ENCODE data around the gene LTO1.

LTO1 gene

DNA sequence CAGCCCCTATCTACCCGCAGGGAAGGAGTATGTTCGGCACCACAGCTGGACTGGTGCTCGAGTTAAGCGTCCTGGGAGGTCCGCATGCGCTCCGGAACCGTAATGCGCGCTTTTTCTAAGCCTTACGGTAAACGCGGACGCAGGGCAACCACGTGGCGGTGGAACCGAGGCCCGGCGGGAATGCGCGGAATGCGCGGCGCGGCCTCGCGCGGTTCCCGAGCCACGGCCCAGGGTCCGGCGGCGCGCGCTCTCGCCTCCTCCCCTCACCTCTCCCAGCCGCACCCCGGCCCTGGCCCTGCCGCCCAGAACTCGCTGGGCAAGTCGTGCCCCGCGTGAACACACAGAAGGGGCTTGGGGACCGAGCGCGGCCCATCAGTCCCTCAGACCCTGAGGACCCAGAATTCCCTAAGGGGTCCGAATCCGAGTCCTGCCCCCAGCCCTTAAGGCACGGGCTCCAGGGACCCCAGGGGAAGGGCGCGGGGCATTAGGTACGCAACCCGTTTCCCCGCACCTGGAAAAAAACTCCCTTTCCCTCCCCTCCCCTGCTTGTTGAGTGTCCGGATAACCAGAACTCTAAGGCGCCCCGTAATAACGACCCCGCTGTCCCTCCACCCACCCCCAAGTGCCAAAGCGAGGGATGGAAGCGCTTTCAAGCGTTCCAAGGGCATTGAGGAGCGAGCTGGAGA, 38.5 kb downstream of the LTO1 start:
- H3K9ac ChIP-seq (ENCODE audit: low read length in 5 of 5), result peak overlapping the region in 4 of 5 donors; percentile 14 to 64 (median 51)
- no peaks in the 10 kb centered on the region for H3K36me3 ChIP-seq (ENCODE audit: control insufficient read depth in 5 of 5, insufficient read depth in 5 of 5, low read length in 5 of 5)
- no peaks in the 10 kb centered on the region for H3K9me3 ChIP-seq (ENCODE audit: control insufficient read depth in 5 of 5, low read length in 5 of 5)
- H3K27ac ChIP-seq (ENCODE audit: low read depth, low read length), result peak overlapping the region; percentile 16
- H3K4me1 ChIP-seq (ENCODE audit: control insufficient read depth in 5 of 5, insufficient read depth in 5 of 5, low read length in 5 of 5), result peaks cover 0 to 58% (median 49%) of the 10 kb centered on the region in 5 donors
- peak overlapping the region; percentile 49 to 69 (median 61) for H3K4me3 ChIP-seq (ENCODE audit: low read depth in 1 of 5, low read length in 5 of 5)
- H3K27me3 ChIP-seq (ENCODE audit: control insufficient read depth in 5 of 5, insufficient read depth in 4 of 5, low read length in 5 of 5), result peaks cover 0 to 19% (median 0%) of the 10 kb centered on the region in 5 donors

DNA sequence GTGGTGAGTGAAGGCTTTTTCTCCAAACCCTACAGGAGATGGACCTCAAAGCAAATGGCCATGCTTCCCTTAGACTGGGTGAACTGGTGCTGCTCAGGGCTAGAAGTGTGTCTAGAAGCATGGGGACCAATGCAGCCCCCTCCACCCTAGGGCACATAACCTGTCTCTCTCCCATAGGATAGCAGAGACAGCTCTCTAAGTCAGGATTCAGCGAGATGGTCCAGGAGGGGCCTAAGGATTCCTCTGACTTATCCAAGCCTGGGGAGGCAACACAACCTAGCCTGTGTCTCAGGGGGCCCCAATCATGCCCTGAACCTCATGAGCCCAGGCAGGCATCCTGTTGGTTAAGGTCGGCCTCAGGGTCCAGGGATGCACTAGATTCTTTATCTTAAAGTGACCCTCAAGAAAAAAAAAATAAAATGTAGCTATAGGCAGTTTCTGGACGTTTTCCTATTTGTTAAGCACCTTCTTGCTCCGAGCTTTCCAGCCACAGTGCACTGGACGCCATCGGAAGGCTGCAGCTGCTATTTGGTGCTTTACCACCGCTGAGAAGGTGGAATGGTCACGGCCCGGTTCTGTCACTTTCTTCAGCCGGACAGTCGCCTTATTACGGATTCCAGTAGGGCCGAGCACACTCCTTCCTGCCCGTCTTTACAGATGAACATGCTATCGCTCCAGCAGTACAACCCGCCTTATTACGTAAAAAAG, 39.2 kb downstream of the LTO1 start:
- Histone ChIP-seq H3K36me3 (ENCODE audit: control insufficient read depth in 5 of 5, insufficient read depth in 5 of 5, low read length in 5 of 5) (no peaks in the 10 kb centered on the region), H3K9me3 (ENCODE audit: control insufficient read depth in 5 of 5, low read length in 5 of 5) (no peaks in the 10 kb centered on the region), H3K27ac (ENCODE audit: low read depth, low read length) (peak overlapping the region; percentile 16), H3K4me1 (ENCODE audit: control insufficient read depth in 5 of 5, insufficient read depth in 5 of 5, low read length in 5 of 5) (peaks cover 0 to 51% (median 48%) of the 10 kb centered on the region in 5 donors), H3K27me3 (ENCODE audit: control insufficient read depth in 5 of 5, insufficient read depth in 4 of 5, low read length in 5 of 5) (peaks cover 0 to 19% (median 0%) of the 10 kb centered on the region in 5 donors), H3K9ac (ENCODE audit: low read length in 5 of 5) (peak overlapping the region in 2 of 5 donors; percentile 1 to 51), H3K4me3 (ENCODE audit: low read depth in 1 of 5, low read length in 5 of 5) (peak overlapping the region; percentile 49 to 69 (median 59))

DNA sequence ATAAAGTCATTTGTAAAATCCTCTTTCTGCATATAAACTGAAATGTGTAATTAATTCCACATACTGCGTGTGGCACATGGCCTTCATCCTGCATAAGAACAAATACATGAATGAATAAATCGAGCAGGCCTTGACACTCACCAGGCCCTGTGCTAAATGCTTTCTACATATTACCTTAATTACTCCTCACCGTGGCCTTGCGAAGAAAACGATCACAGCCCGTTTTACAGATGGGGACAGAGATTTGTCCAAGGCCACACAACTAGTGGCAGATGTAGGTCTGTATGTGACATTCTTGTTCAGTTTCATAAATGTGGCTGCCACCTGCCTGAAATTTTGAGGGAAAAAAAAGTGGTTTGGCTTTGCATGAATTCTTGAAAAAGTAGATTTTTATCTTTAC, 40.0 kb downstream of the LTO1 start:
- no peak overlapping the region for H3K4me3 ChIP-seq (ENCODE audit: low read depth in 1 of 5, low read length in 5 of 5)
- peaks cover 0 to 14% (median 0%) of the 10 kb centered on the region in 5 donors for H3K27me3 ChIP-seq (ENCODE audit: control insufficient read depth in 5 of 5, insufficient read depth in 4 of 5, low read length in 5 of 5)
- no peaks in the 10 kb centered on the region for H3K36me3 ChIP-seq (ENCODE audit: control insufficient read depth in 5 of 5, insufficient read depth in 5 of 5, low read length in 5 of 5)
- peaks cover 0 to 1% (median 0%) of the 10 kb centered on the region in 5 donors for H3K9me3 ChIP-seq (ENCODE audit: control insufficient read depth in 5 of 5, low read length in 5 of 5)
- H3K9ac ChIP-seq (ENCODE audit: low read length in 5 of 5), result no peak overlapping the region
- no peak overlapping the region for H3K27ac ChIP-seq (ENCODE audit: low read depth, low read length)
- H3K4me1 ChIP-seq (ENCODE audit: control insufficient read depth in 5 of 5, insufficient read depth in 5 of 5, low read length in 5 of 5), result peaks cover 0 to 44% (median 42%) of the 10 kb centered on the region in 5 donors

DNA sequence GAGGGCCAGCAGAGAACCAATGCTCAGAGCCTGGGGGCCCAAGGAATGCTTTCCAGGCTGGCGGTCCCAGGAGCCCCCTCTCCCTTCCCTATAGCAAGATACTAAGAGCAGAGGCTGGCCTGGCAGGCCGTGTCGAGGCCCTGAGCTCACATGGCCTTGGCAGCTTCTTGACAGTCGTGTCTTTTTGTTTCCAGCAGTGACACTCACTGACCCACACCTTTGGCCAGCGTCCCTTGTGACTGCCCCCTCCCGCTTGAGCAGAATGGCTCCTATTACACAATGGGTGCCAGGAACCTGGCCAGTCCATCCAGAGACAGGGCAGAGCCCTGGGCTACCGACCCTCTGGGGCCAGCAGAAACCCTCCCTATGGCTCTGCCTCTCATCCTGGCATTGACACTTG, 40.6 kb downstream of the LTO1 start:
- no peak overlapping the region for H3K27ac ChIP-seq (ENCODE audit: low read depth, low read length)
- H3K4me3 ChIP-seq (ENCODE audit: low read depth in 1 of 5, low read length in 5 of 5), result no peak overlapping the region
- peaks cover 0 to 7% (median 5%) of the 10 kb centered on the region in 5 donors for H3K9me3 ChIP-seq (ENCODE audit: control insufficient read depth in 5 of 5, low read length in 5 of 5)
- H3K36me3 ChIP-seq (ENCODE audit: control insufficient read depth in 5 of 5, insufficient read depth in 5 of 5, low read length in 5 of 5), result no peaks in the 10 kb centered on the region
- peaks cover 0 to 38% (median 37%) of the 10 kb centered on the region in 5 donors for H3K4me1 ChIP-seq (ENCODE audit: control insufficient read depth in 5 of 5, insufficient read depth in 5 of 5, low read length in 5 of 5)
- H3K9ac ChIP-seq (ENCODE audit: low read length in 5 of 5), result no peak overlapping the region
- peaks cover 0 to 13% (median 0%) of the 10 kb centered on the region in 5 donors for H3K27me3 ChIP-seq (ENCODE audit: control insufficient read depth in 5 of 5, insufficient read depth in 4 of 5, low read length in 5 of 5)

DNA sequence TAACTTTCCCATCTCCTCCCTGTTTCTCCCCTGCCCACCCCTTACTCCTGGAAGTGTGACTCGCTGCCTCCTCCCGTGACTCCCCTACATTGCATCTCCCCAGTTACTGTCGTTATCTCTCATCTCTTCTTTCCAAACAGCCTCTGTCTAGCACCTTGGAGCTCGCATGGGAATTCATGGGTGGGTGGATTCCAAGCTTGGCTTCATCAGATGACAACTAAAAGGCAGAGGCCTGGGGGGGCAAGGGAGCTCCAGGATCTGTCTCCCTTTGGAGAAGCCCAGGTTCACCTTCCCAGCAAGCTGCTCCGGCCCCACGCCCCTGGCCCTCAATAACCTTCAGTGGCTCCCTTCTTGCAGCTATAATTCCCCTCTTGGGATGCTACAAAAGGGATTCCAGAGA, 41.1 kb downstream of the LTO1 start:
- H3K4me3 ChIP-seq (ENCODE audit: low read depth in 1 of 5, low read length in 5 of 5), result no peak overlapping the region
- no peaks in the 10 kb centered on the region for H3K36me3 ChIP-seq (ENCODE audit: control insufficient read depth in 5 of 5, insufficient read depth in 5 of 5, low read length in 5 of 5)
- H3K9ac ChIP-seq (ENCODE audit: low read length in 5 of 5), result no peak overlapping the region
- H3K9me3 ChIP-seq (ENCODE audit: control insufficient read depth in 5 of 5, low read length in 5 of 5), result peaks cover 0 to 10% (median 6%) of the 10 kb centered on the region in 5 donors
- H3K27ac ChIP-seq (ENCODE audit: low read depth, low read length), result no peak overlapping the region
- H3K4me1 ChIP-seq (ENCODE audit: control insufficient read depth in 5 of 5, insufficient read depth in 5 of 5, low read length in 5 of 5), result peaks cover 0 to 37% (median 34%) of the 10 kb centered on the region in 5 donors
- H3K27me3 ChIP-seq (ENCODE audit: control insufficient read depth in 5 of 5, insufficient read depth in 4 of 5, low read length in 5 of 5), result peaks cover 0 to 13% (median 0%) of the 10 kb centered on the region in 5 donors

DNA sequence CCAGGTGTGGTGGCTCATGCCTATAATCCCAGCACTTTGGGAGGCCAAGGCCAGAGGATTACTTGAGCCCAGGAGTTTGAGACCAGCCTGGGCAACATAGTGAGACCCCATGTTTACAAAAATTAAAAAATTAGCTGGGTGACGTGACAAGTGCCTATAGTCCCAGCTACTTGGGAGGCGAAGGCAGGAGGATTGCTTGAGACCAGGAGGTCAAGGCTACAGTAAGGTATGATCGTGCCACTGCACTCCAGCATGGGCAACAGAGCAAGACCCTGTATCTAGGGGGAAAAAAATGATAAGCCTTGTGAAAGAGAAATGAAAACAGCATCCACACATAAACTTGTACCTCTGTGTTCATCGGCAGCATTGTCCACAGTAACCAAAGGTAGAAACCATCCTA, 42.3 kb downstream of the LTO1 start:
- H3K4me1 ChIP-seq (ENCODE audit: control insufficient read depth in 5 of 5, insufficient read depth in 5 of 5, low read length in 5 of 5), result peaks cover 0 to 29% (median 22%) of the 10 kb centered on the region in 5 donors
- H3K9ac ChIP-seq (ENCODE audit: low read length in 5 of 5), result no peak overlapping the region
- H3K27ac ChIP-seq (ENCODE audit: low read depth, low read length), result no peak overlapping the region
- H3K9me3 ChIP-seq (ENCODE audit: control insufficient read depth in 5 of 5, low read length in 5 of 5), result peaks cover 0 to 10% (median 6%) of the 10 kb centered on the region in 5 donors
- no peak overlapping the region for H3K4me3 ChIP-seq (ENCODE audit: low read depth in 1 of 5, low read length in 5 of 5)
- peaks cover 0 to 8% (median 0%) of the 10 kb centered on the region in 5 donors for H3K27me3 ChIP-seq (ENCODE audit: control insufficient read depth in 5 of 5, insufficient read depth in 4 of 5, low read length in 5 of 5)
- H3K36me3 ChIP-seq (ENCODE audit: control insufficient read depth in 5 of 5, insufficient read depth in 5 of 5, low read length in 5 of 5), result no peaks in the 10 kb centered on the region

DNA sequence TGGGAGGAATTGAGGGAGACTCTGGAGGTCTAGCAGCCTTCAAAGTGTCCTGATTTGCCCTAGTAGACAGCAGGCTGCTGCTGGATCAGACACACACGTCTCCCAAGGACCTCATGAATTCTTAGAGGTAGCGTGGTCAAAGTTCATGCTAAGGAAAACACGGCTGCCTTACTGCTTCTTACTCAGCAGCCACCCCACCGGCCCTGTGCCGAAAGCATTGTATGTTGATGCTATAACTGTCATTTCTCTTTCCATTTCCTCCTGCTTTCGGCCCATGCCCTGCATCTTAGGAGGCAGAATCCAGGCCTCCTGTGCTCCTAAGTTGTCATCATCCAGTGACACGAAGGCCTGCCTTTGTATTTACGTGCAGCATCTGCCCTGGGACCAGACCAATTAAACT, 44.7 kb downstream of the LTO1 start:
- peaks cover 0 to 10% (median 6%) of the 10 kb centered on the region in 5 donors for H3K9me3 ChIP-seq (ENCODE audit: control insufficient read depth in 5 of 5, low read length in 5 of 5)
- H3K9ac ChIP-seq (ENCODE audit: low read length in 5 of 5), result no peak overlapping the region
- H3K4me3 ChIP-seq (ENCODE audit: low read depth in 1 of 5, low read length in 5 of 5), result no peak overlapping the region
- H3K27ac ChIP-seq (ENCODE audit: low read depth, low read length), result no peak overlapping the region
- peaks cover 0 to 8% (median 0%) of the 10 kb centered on the region in 5 donors for H3K4me1 ChIP-seq (ENCODE audit: control insufficient read depth in 5 of 5, insufficient read depth in 5 of 5, low read length in 5 of 5)
- no peaks in the 10 kb centered on the region for H3K36me3 ChIP-seq (ENCODE audit: control insufficient read depth in 5 of 5, insufficient read depth in 5 of 5, low read length in 5 of 5)
- H3K27me3 ChIP-seq (ENCODE audit: control insufficient read depth in 5 of 5, insufficient read depth in 4 of 5, low read length in 5 of 5), result no peaks in the 10 kb centered on the region

DNA sequence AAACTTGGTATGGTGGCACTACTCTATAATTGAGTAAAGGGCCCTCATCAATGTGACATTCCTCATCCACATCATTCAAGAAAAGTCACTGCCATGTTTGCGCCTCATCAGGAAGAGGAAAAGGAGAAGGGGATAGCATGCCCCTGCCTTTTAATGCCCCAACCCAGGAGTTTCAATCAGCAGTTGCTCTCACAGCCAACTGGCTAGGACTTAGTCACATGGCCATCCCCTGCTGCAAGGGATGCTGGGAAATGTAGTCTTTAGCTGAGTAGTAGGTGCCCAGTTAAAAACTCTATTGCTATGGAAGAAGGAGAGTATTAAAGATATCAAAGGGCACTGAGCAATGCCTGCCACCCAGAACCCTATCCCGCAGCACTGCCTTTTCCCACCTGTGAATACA, 45.1 kb downstream of the LTO1 start:
- no peaks in the 10 kb centered on the region for H3K36me3 ChIP-seq (ENCODE audit: control insufficient read depth in 5 of 5, insufficient read depth in 5 of 5, low read length in 5 of 5)
- H3K4me1 ChIP-seq (ENCODE audit: control insufficient read depth in 5 of 5, insufficient read depth in 5 of 5, low read length in 5 of 5), result peaks cover 0 to 8% (median 0%) of the 10 kb centered on the region in 5 donors
- H3K9ac ChIP-seq (ENCODE audit: low read length in 5 of 5), result no peak overlapping the region
- H3K27me3 ChIP-seq (ENCODE audit: control insufficient read depth in 5 of 5, insufficient read depth in 4 of 5, low read length in 5 of 5), result no peaks in the 10 kb centered on the region
- peaks cover 0 to 10% (median 6%) of the 10 kb centered on the region in 5 donors for H3K9me3 ChIP-seq (ENCODE audit: control insufficient read depth in 5 of 5, low read length in 5 of 5)
- no peak overlapping the region for H3K4me3 ChIP-seq (ENCODE audit: low read depth in 1 of 5, low read length in 5 of 5)
- H3K27ac ChIP-seq (ENCODE audit: low read depth, low read length), result no peak overlapping the region

DNA sequence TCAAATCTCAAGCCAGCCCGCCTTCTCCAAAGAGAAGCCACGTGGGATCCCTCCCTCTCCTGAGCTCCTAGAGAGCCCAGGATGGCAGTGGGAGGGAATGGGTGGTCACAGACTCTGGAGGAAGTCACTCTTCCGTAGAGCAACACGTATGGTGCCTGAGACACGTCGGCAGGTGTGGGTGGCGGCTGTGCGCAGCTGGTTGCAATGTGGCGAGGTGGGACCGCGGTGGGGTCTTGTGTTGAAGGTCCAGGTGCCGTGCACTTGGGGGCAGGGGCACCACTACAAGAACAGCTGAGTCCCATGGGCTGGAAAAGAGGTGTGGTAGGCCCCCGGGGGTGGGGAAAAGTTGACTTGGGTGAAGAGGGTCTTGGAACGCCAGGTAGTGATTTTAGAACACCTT, 47.6 kb downstream of the LTO1 start:
- no peak overlapping the region for H3K27ac ChIP-seq (ENCODE audit: low read depth, low read length)
- no peak overlapping the region for H3K4me3 ChIP-seq (ENCODE audit: low read depth in 1 of 5, low read length in 5 of 5)
- H3K4me1 ChIP-seq (ENCODE audit: control insufficient read depth in 5 of 5, insufficient read depth in 5 of 5, low read length in 5 of 5), result peaks cover 0 to 8% (median 0%) of the 10 kb centered on the region in 5 donors
- H3K9ac ChIP-seq (ENCODE audit: low read length in 5 of 5), result no peak overlapping the region
- no peaks in the 10 kb centered on the region for H3K27me3 ChIP-seq (ENCODE audit: control insufficient read depth in 5 of 5, insufficient read depth in 4 of 5, low read length in 5 of 5)
- H3K9me3 ChIP-seq (ENCODE audit: control insufficient read depth in 5 of 5, low read length in 5 of 5), result peaks cover 0 to 10% (median 6%) of the 10 kb centered on the region in 5 donors
- H3K36me3 ChIP-seq (ENCODE audit: control insufficient read depth in 5 of 5, insufficient read depth in 5 of 5, low read length in 5 of 5), result no peaks in the 10 kb centered on the region

DNA sequence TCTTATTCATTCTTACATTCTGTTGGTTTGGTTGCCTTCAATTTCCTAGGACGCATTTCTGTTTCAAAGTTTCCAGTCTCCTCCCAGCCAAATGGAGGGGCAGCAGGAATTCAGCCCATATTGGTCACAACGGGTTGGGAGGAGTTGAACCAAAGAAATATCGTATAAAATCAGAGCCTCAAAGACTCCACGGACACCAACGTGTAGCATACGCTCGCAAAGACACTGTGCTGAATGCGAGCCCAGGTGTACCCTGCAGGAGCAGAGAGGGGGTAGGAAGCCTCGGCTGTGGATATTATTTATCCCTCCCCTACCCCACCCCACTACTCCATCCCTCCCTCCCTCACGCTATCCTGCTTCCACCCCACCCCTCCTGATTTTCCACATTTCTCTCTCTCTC, 49.7 kb downstream of the LTO1 start:
- H3K27me3 ChIP-seq (ENCODE audit: control insufficient read depth in 5 of 5, insufficient read depth in 4 of 5, low read length in 5 of 5), result no peaks in the 10 kb centered on the region
- H3K4me1 ChIP-seq (ENCODE audit: control insufficient read depth in 5 of 5, insufficient read depth in 5 of 5, low read length in 5 of 5), result peaks cover 0 to 8% (median 0%) of the 10 kb centered on the region in 5 donors
- no peaks in the 10 kb centered on the region for H3K36me3 ChIP-seq (ENCODE audit: control insufficient read depth in 5 of 5, insufficient read depth in 5 of 5, low read length in 5 of 5)
- no peak overlapping the region for H3K4me3 ChIP-seq (ENCODE audit: low read depth in 1 of 5, low read length in 5 of 5)
- peaks cover 0 to 10% (median 6%) of the 10 kb centered on the region in 5 donors for H3K9me3 ChIP-seq (ENCODE audit: control insufficient read depth in 5 of 5, low read length in 5 of 5)
- H3K27ac ChIP-seq (ENCODE audit: low read depth, low read length), result no peak overlapping the region
- H3K9ac ChIP-seq (ENCODE audit: low read length in 5 of 5), result no peak overlapping the region

All from subcutaneous abdominal adipose tissue (tissue), 5 donors.